SK-N-SH (cell line): Measurements from ENCODE around the gene PHKG1. TPM values are rescaled to one million over a fixed set of nuclear protein-coding genes. Genes with fewer than 3 reads are reported as not detected.
A peak's percentile ranks its signal among the peaks of the same experiment; 100 is the strongest.

Experiments used
- CTCF ChIA-PET: fragments of 300-600, 350-600 bp; formaldehyde crosslinking; extraction: SDS; loops from one replicate; lab custom pipeline; 2021; lab: Yijun Ruan, JAX
- POLR2A ChIA-PET: fragments of 350-600 bp; sonication (Branson Sonifier 250); formaldehyde crosslinking; extraction: SDS; loops from one replicate; lab custom pipeline; 2020; ENCODE audit warnings: antibody characterized with exemption, inconsistent platforms; lab: Yijun Ruan, JAX
- DNase-seq: peaks from one replicate; pipeline ENCODE4 v3.0.0; 2012
- H2AFZ ChIP-seq: fragments of 200-600 bp; sonication (generic); 2 replicates; pipeline ENCODE4 v1.8.1; 2016; ENCODE audit warnings: antibody characterized with exemption, mild to moderate bottlenecking, low read depth
- H3F3A ChIP-seq: fragments of 200-600 bp; sonication (generic); replicated peaks from 2 replicates; pipeline ENCODE3; 2016; ENCODE audit warnings: antibody characterized with exemption, mild to moderate bottlenecking; ENCODE audit not compliant: insufficient read depth
- H3K27ac ChIP-seq, 2 experiments: fragments of 200-500 bp in 1 of 2; fragments of 200-600 bp in 1 of 2; sonication (Bioruptor generic) in 1 of 2; sonication (generic), shearing (Covaris generic) in 1 of 2; 2 replicates each; pipeline versions ENCODE4 v1.5.1 to v1.6.1; 2014 to 2016; ENCODE audit warnings: low read depth in 2 of 2, inconsistent platforms in 1 of 2, low read length in 1 of 2, mild to moderate bottlenecking in 1 of 2, mixed read lengths in 1 of 2
- H3K27me3 ChIP-seq: fragments of 200-600 bp; sonication (generic), shearing (Covaris generic); 2 replicates; pipeline ENCODE4 v1.6.1; 2016; ENCODE audit warnings: mixed run types; ENCODE audit not compliant: insufficient read depth
- H3K36me3 ChIP-seq, 2 experiments: fragments of 200-500 bp in 1 of 2; fragments of 200-600 bp in 1 of 2; sonication (Bioruptor generic) in 1 of 2; sonication (generic) in 1 of 2; replicated peaks in 1 of 2; 2 replicates each; pipeline versions ENCODE3 to v1.5.1; 2014 to 2016; ENCODE audit warnings: low read length in 1 of 2, mild to moderate bottlenecking in 1 of 2; ENCODE audit not compliant: insufficient read depth in 2 of 2, control insufficient read depth in 1 of 2
- H3K4me1 ChIP-seq, 2 experiments: fragments of 200-500 bp in 1 of 2; fragments of 200-600 bp in 1 of 2; sonication (Bioruptor generic) in 1 of 2; sonication (generic), shearing (Covaris generic) in 1 of 2; 2 replicates each; pipeline versions ENCODE4 v1.5.1 to v1.6.1; 2014 to 2016; ENCODE audit warnings: low read depth in 1 of 2, low read length in 1 of 2, mixed run types in 1 of 2; ENCODE audit not compliant: insufficient read depth in 2 of 2, control insufficient read depth in 1 of 2
- H3K4me2 ChIP-seq: fragments of 200-600 bp; sonication (generic), shearing (Covaris generic); 2 replicates; pipeline ENCODE4 v1.6.1; 2017; ENCODE audit warnings: mixed run types
- H3K4me3 ChIP-seq, 2 experiments: fragments of 200-500 bp in 1 of 2; fragments of 200-600 bp in 1 of 2; sonication (Bioruptor generic) in 1 of 2; sonication (generic), shearing (Covaris generic) in 1 of 2; 2 replicates each; pipeline versions ENCODE4 v1.5.1 to v1.8.1; 2014 to 2016; ENCODE audit warnings: low read depth in 2 of 2, inconsistent platforms in 1 of 2, low read length in 1 of 2, mild to moderate bottlenecking in 1 of 2, mixed read lengths in 1 of 2, moderate library complexity in 1 of 2
- H3K79me2 ChIP-seq: fragments of 200-600 bp; sonication (generic); 2 replicates; pipeline ENCODE4 v1.8.1; 2017; ENCODE audit warnings: mild to moderate bottlenecking; ENCODE audit not compliant: insufficient read depth
- H3K9ac ChIP-seq: fragments of 200-600 bp; sonication (generic); 2 replicates; pipeline ENCODE4 v1.6.1; 2017; ENCODE audit warnings: mixed run types
- H3K9me2 ChIP-seq: fragments of 200-600 bp; sonication (generic); 2 replicates; pipeline ENCODE4 v1.6.1; 2017; ENCODE audit warnings: mixed run types
- H3K9me3 ChIP-seq: fragments of 200-600 bp; sonication (generic); 2 replicates; pipeline ENCODE4 v1.6.1; 2017; ENCODE audit warnings: mixed run types, mild to moderate bottlenecking, moderate library complexity
- H4K20me1 ChIP-seq: fragments of 200-600 bp; sonication (generic); 2 replicates; pipeline ENCODE4 v1.6.1; 2017; ENCODE audit warnings: mild to moderate bottlenecking, mixed run types; ENCODE audit not compliant: insufficient read depth
- CHD2 ChIP-seq: fragments of 150-350 bp; IDR thresholded peaks from 2 replicates; pipeline ENCODE4 v1.6.1; 2018; ENCODE audit warnings: low read length; ENCODE audit not compliant: partially characterized antibody
- CTCF ChIP-seq: fragments of 200-600 bp; sonication (generic); IDR thresholded peaks from 2 replicates; pipeline ENCODE4 v1.6.1; 2017; ENCODE audit warnings: antibody characterized with exemption, mild to moderate bottlenecking, moderate library complexity
- EP300 ChIP-seq, 2 experiments: IDR thresholded peaks; 2 replicates each; pipeline versions ENCODE4 v1.4.0 to v1.6.1; 2012; ENCODE audit warnings: borderline replicate concordance in 1 of 2, low read depth in 1 of 2, low read length in 1 of 2
- EZH2phosphoT487 ChIP-seq: fragments of 200-600 bp; sonication (generic); IDR thresholded peaks from 2 replicates; pipeline ENCODE4 v1.6.1; 2017; ENCODE audit warnings: low read depth, mixed run types, mild to moderate bottlenecking, antibody characterized with exemption, moderate library complexity, borderline replicate concordance
- FOSL2 ChIP-seq: IDR thresholded peaks from 2 replicates; pipeline ENCODE4 v1.4.0; 2012; ENCODE audit warnings: low read depth, mild to moderate bottlenecking, moderate library complexity, borderline replicate concordance
- FOXJ3 ChIP-seq: sonication (generic); formaldehyde crosslinking; IDR thresholded peaks from 2 replicates; pipeline ENCODE4 v1.5.1; 2020; ENCODE audit warnings: mild to moderate bottlenecking, missing genetic modification reagents
- GABPA ChIP-seq: IDR thresholded peaks from 2 replicates; pipeline ENCODE4 v1.4.0; 2012; ENCODE audit warnings: low read depth, mild to moderate bottlenecking
- GATA2 ChIP-seq: sonication (generic); formaldehyde crosslinking; IDR thresholded peaks from 2 replicates; pipeline ENCODE4 v1.5.0; 2020; ENCODE audit warnings: mild to moderate bottlenecking, missing genetic modification reagents
- JUND ChIP-seq: IDR thresholded peaks from 2 replicates; pipeline ENCODE4 v1.4.0; 2012
- MAX ChIP-seq: IDR thresholded peaks from 2 replicates; pipeline ENCODE4 v1.4.0; 2012; ENCODE audit warnings: low read depth
- MXI1 ChIP-seq: IDR thresholded peaks from 2 replicates; pipeline ENCODE4 v1.6.1; 2012; ENCODE audit warnings: mild to moderate bottlenecking, low read depth, low read length, improper control_type of control experiment
- NFIC ChIP-seq: IDR thresholded peaks from 2 replicates; pipeline ENCODE4 v1.4.0; 2012; ENCODE audit warnings: borderline replicate concordance
- NRF1 ChIP-seq: IDR thresholded peaks from 2 replicates; pipeline ENCODE4 v1.6.1; 2012; ENCODE audit warnings: low read depth, mild to moderate bottlenecking, low read length
- PBX3 ChIP-seq: IDR thresholded peaks from 2 replicates; pipeline ENCODE4; 2012
- POLR2AphosphoS5 ChIP-seq: IDR thresholded peaks from 2 replicates; pipeline ENCODE4 v1.6.1; 2012; ENCODE audit warnings: low read depth, low read length
- REST ChIP-seq: IDR thresholded peaks from 2 replicates; pipeline ENCODE4 v1.6.1; 2012; ENCODE audit warnings: mild to moderate bottlenecking, low read depth, low read length, moderate library complexity
- RFX5 ChIP-seq: IDR thresholded peaks from 2 replicates; pipeline ENCODE4 v1.6.1; 2012; ENCODE audit warnings: mild to moderate bottlenecking, improper control_type of control experiment, low read length
- SIN3A ChIP-seq: IDR thresholded peaks from 2 replicates; pipeline ENCODE4 v1.6.1; 2012; ENCODE audit warnings: low read depth, mild to moderate bottlenecking, low read length, moderate library complexity, borderline replicate concordance
- SMC3 ChIP-seq: IDR thresholded peaks from 2 replicates; pipeline ENCODE4 v1.6.1; 2012; ENCODE audit warnings: low read depth, low read length, improper control_type of control experiment
- TAF1 ChIP-seq: IDR thresholded peaks from 2 replicates; pipeline ENCODE4 v1.6.1; 2012; ENCODE audit warnings: low read depth, mild to moderate bottlenecking, low read length, moderate library complexity, borderline replicate concordance
- TCF12 ChIP-seq: IDR thresholded peaks from 2 replicates; pipeline ENCODE4 v1.4.0; 2012
- USF1 ChIP-seq: IDR thresholded peaks from 2 replicates; pipeline ENCODE4 v1.4.0; 2012; ENCODE audit warnings: low read depth, borderline replicate concordance
- WGBS: methylation state at CpG from one replicate; pipeline ENCODE4 v1.1.6; 2017; ENCODE audit warnings: low lambda C conversion rate; 5-methylcytosine and 5-hydroxymethylcytosine counted together
- polyA plus RNA-seq, 3 experiments: library from polyadenylated mRNA; depleted of rRNA; stranded (reverse); fragments of >200 nt; gene quantifications; 2 replicates each; pipeline ENCODE4 v1.2.3, GENCODE V29; 2012

PHKG1 gene
- polyA plus RNA-seq, 1 of the 3 experiments (the other 2 are of a cell fraction), result 2.5 TPM

GRCh38 chr7:56053379-56053778 lies 39.4 kb downstream of the PHKG1 start (continued):
- TF ChIP-seq MAX, result no peak
- no peak for TF ChIP-seq JUND
- no peak for TF ChIP-seq CTCF
- TF ChIP-seq, all 33 proteins: peak for 0

GRCh38 chr7:56051339-56052191 lies 41.2 kb downstream of the PHKG1 start, which contains the start of the genes CCT6A and PSPH:
TSS of gene CCT6A (plus strand) at chr7:56051765. CDS start at chr7:56051849, 84 bp downstream.
TSS of gene PSPH (minus strand) at chr7:56051444. CDS start at chr7:56021212, 30,232 bp downstream.
- Histone ChIP-seq H3K79me2 (peaks cover 78% of the 10 kb centered on the region), H3K4me3 (peak within 1 kb of the TSS; percentile 74 to 98), H4K20me1 (peaks cover 16% of the 10 kb centered on the region), H3K9me3 (no peaks in the 10 kb centered on the region), H3K4me1 (peaks cover 22 to 52% of the 10 kb centered on the region in 2 experiments), H2AFZ (peak within 1 kb of the TSS; percentile 89), H3K36me3 (peaks cover 32 to 40% of the 10 kb centered on the region in 2 experiments), H3K9me2 (no peaks in the 10 kb centered on the region), H3K27ac (peak within 1 kb of the TSS; percentile 85 to 90), H3K9ac (peak within 1 kb of the TSS; percentile 93), H3K4me2 (peak within 1 kb of the TSS; percentile 91), H3K27me3 (no peaks in the 10 kb centered on the region), H3F3A (peaks cover 58% of the 10 kb centered on the region)
- 1% methylated on average over 51 of the region's 97 CpGs for WGBS
- DNase-seq, result peak; percentile 99
- POLR2A ChIA-PET, result interaction anchor here (0.8 to 2.5 kb wide), 16 partner anchors 9 to 55 kb away, joined by 3 to 36 read pairs (median 4); partner anchors contain the start of genes CHCHD2, PHKG1 and SUMF2
- CTCF ChIA-PET, result interaction anchor here (0.6 to 2.1 kb wide), 8 partner anchors 11 to 44 kb away, joined by 3 to 13 read pairs (median 4); partner anchors contain the start of gene SUMF2
- TF ChIP-seq EP300 (IDR thresholded peaks at IDR 0.05; ENCODE audit: borderline replicate concordance in 1 of 2, low read depth in 1 of 2, low read length in 1 of 2) (peak; percentile 24 to 50; a peak in 3 of 4 replicates), EZH2phosphoT487 (no peak), USF1 (peak; percentile 18; the same call in 1 of the 2 replicates), JUND (no peak), MXI1 (peak; percentile 97), SMC3 (no peak), NRF1 (peak; percentile 53), RFX5 (peak; percentile 85), TCF12 (peak; percentile 29; the same call in 1 of the 2 replicates), GATA2 (CRISPR knock-in tag) (peak; percentile 44), FOXJ3 (no peak; the same call in 1 of the 2 replicates), POLR2AphosphoS5 (peak; percentile 92), TAF1 (peak; percentile 77; the same call in 1 of the 2 replicates), MAX (peak; percentile 86), NFIC (no peak), PBX3 (peak; percentile 3; the same call in 1 of the 2 replicates), CHD2 (peak; percentile 98), REST (peak; percentile 73), GABPA (peak; percentile 76), FOSL2 (no peak), SIN3A (peak; percentile 52)
